GM12892 (cell line): Measurements from ENCODE around the gene TMEM59.

Source experiments
- POLR2A ChIP-seq: IDR thresholded peaks from 2 replicates; pipeline ENCODE4 v1.6.1; 2011; ENCODE audit warnings: low read depth, low read length, control low read depth
- POLR2AphosphoS5 ChIP-seq: IDR thresholded peaks from 2 replicates; pipeline ENCODE4 v1.6.1; 2011; ENCODE audit warnings: low read depth, low read length, control low read depth
- TAF1 ChIP-seq: IDR thresholded peaks from 2 replicates; pipeline ENCODE4 v1.6.1; 2011; ENCODE audit warnings: low read depth, mild to moderate bottlenecking, control low read depth, low read length, borderline replicate concordance

DNA sequence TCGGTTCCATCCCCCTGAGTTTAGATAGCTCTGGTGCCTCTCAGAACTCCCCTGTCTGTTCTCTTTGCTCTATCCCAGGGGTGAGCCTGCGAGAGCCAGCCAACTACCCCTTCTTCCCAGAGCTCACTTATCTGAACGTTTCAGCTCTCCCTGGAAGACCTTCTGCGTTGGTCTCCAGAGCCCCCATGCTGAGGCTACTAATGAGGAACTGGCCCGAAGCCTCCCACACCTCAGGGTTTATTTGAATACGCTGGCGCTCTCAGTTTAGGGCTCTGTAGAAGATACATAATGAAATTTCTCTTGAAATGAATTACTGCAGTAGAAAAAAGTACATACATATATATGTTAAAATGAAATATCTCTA, 43.9 kb upstream of the TMEM59 start:
- TF ChIP-seq POLR2A = no peak
- TF ChIP-seq POLR2AphosphoS5 = no peak
- TF ChIP-seq TAF1 = no peak
